Neuronal stem cell (in vitro differentiated cells): ENCODE data around the gene MAVS.
"Not testable (repeated sequence)": the region's sequence is repeated elsewhere in the genome, so short reads cannot be mapped to it uniquely, and the experiment has no call there.

Experiments
- DNase-seq: peaks from one replicate; pipeline ENCODE4 v3.0.0-alpha.2; 2013; ENCODE audit warnings: low spot score
- H2AFZ ChIP-seq: one replicate; pipeline ENCODE4 v1.6.1; 2013; ENCODE audit warnings: mild to moderate bottlenecking, low read length, inconsistent platforms
- H2AK5ac ChIP-seq: 2 replicates; pipeline ENCODE4 v1.6.1; 2013; ENCODE audit warnings: low read depth, mild to moderate bottlenecking, inconsistent platforms, low read length, moderate library complexity, mixed read lengths
- H2BK120ac ChIP-seq: 2 replicates; pipeline ENCODE4 v1.6.1; 2013; ENCODE audit warnings: low read depth, mild to moderate bottlenecking, inconsistent platforms, low read length, moderate library complexity, mixed read lengths
- H2BK12ac ChIP-seq: one replicate; pipeline ENCODE4 v1.6.1; 2013; ENCODE audit warnings: low read length, inconsistent platforms
- H2BK15ac ChIP-seq: 2 replicates; pipeline ENCODE4 v1.6.1; 2013; ENCODE audit warnings: mild to moderate bottlenecking, low read length, inconsistent platforms, mixed read lengths
- H2BK5ac ChIP-seq: one replicate; pipeline ENCODE4 v1.6.1; 2013; ENCODE audit warnings: inconsistent platforms, mild to moderate bottlenecking, low read length, moderate library complexity
- H3K14ac ChIP-seq: one replicate; pipeline ENCODE4 v1.6.1; 2013; ENCODE audit warnings: low read length, inconsistent platforms
- H3K18ac ChIP-seq: 2 replicates; pipeline ENCODE4 v1.6.1; 2013; ENCODE audit warnings: low read length, inconsistent platforms
- H3K23ac ChIP-seq: 2 replicates; pipeline ENCODE4 v1.6.1; 2013; ENCODE audit warnings: low read depth, mild to moderate bottlenecking, mixed read lengths, low read length, inconsistent platforms; ENCODE audit not compliant: poor library complexity
- H3K27ac ChIP-seq: replicated peaks from 3 replicates; pipeline ENCODE4 v1.5.1; 2013; ENCODE audit warnings: low read length, inconsistent platforms
- H3K27me3 ChIP-seq, 3 experiments: 2 replicates each; pipeline ENCODE4 v1.6.1; 2013; ENCODE audit warnings: low read length in 3 of 3, mild to moderate bottlenecking in 2 of 3, inconsistent platforms in 1 of 3, low read depth in 1 of 3, mixed read lengths in 1 of 3, moderate library complexity in 1 of 3; ENCODE audit not compliant: control insufficient read depth in 3 of 3, insufficient read depth in 3 of 3
- H3K36me3 ChIP-seq, 2 donors: replicated peaks in 1 of 2; 2 replicates each; pipeline ENCODE4 v1.6.1; 2013; ENCODE audit warnings: low read length in 2 of 2; ENCODE audit not compliant: control insufficient read depth in 2 of 2, insufficient read depth in 2 of 2
- H3K4ac ChIP-seq: 2 replicates; pipeline ENCODE4 v1.6.1; 2013; ENCODE audit warnings: inconsistent platforms, mild to moderate bottlenecking, low read length, moderate library complexity
- H3K4me1 ChIP-seq, 2 donors: 1 replicate in 1 of 2; 2 replicates in 1 of 2; pipeline ENCODE4 v1.6.1; 2013; ENCODE audit warnings: low read length in 2 of 2, low read depth in 1 of 2; ENCODE audit not compliant: control insufficient read depth in 2 of 2, insufficient read depth in 1 of 2
- H3K4me2 ChIP-seq: one replicate; pipeline ENCODE4 v1.6.1; 2013; ENCODE audit warnings: mild to moderate bottlenecking, low read length, inconsistent platforms; ENCODE audit not compliant: insufficient read depth, poor library complexity, severe bottlenecking
- H3K4me3 ChIP-seq, 2 donors: 2 replicates each; pipeline ENCODE4 v1.5.1; 2013; ENCODE audit warnings: low read length in 2 of 2, mild to moderate bottlenecking in 2 of 2, inconsistent platforms in 1 of 2, moderate library complexity in 1 of 2
- H3K79me1 ChIP-seq: one replicate; pipeline ENCODE4 v1.6.1; 2013; ENCODE audit warnings: low read depth, mild to moderate bottlenecking, inconsistent platforms, low read length, moderate library complexity
- H3K9ac ChIP-seq: one replicate; pipeline ENCODE4 v1.6.1; 2013; ENCODE audit warnings: mild to moderate bottlenecking, low read depth, low read length, inconsistent platforms; ENCODE audit not compliant: poor library complexity
- H3K9me3 ChIP-seq, 2 donors: replicated peaks in 1 of 2; 2 replicates each; pipeline versions ENCODE3 to v1.6.1; 2013; ENCODE audit warnings: low read length in 2 of 2, mild to moderate bottlenecking in 2 of 2, inconsistent platforms in 1 of 2, low read depth in 1 of 2, mixed read lengths in 1 of 2, moderate library complexity in 1 of 2; ENCODE audit not compliant: control insufficient read depth in 2 of 2, insufficient read depth in 1 of 2
- H4K8ac ChIP-seq: one replicate; pipeline ENCODE4 v1.6.1; 2013; ENCODE audit warnings: low read depth, mild to moderate bottlenecking, inconsistent platforms, low read length, moderate library complexity
- H4K91ac ChIP-seq: one replicate; pipeline ENCODE4 v1.6.1; 2013; ENCODE audit warnings: low read length, low read depth, mild to moderate bottlenecking, inconsistent platforms; ENCODE audit not compliant: poor library complexity
- WGBS, 2 donors: extraction: QIAGEN DNeasy Blood & Tissue Kit; methylation state at CpG; one replicate each; pipeline ENCODE4 v1.1.7; 2013; ENCODE audit warnings: missing lambda C conversion rate in 2 of 2, mixed read lengths in 1 of 2; ENCODE audit not compliant: insufficient read length in 2 of 2, insufficient replicate concordance in 1 of 2; ENCODE audit errors: extremely low coverage in 2 of 2; 5-methylcytosine and 5-hydroxymethylcytosine counted together

Gene MAVS

DNA sequence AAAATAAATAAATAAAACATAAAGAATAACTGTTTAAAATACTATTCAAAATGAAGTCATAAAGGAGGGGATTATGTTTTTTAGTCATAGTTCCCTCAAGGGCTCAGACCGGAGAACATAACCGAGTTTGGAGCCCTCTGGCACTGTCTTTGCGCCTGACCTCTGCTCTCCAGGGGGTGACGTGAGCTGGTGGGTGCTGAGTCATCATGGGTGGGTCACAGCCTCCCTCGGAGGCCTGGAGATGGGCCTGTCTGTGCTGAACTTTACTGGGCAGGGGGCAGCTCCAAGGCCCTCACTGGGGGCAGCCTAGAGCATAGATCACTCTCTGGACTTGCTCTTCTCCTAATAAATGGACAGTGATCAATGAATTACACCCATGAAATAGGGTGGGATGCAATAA is 3.1 kb upstream of the MAVS start:
- Histone ChIP-seq H3K79me1 (peaks cover 11% of the 10 kb centered on the region), H2BK15ac (no peak overlapping the region), H3K27ac (no peak overlapping the region), H3K4me2 (no peak overlapping the region), H4K91ac (no peak overlapping the region), H2BK12ac (no peak overlapping the region), H3K4me1 (peaks cover 5 to 8% of the 10 kb centered on the region in 2 donors), H3K14ac (no peak overlapping the region), H3K18ac (no peak overlapping the region), H2BK120ac (no peak overlapping the region), H2BK5ac (peak overlapping the region; percentile 39), H3K4ac (no peak overlapping the region), H3K9me3 (peaks cover 0 to 2% of the 10 kb centered on the region in 2 donors), H3K27me3 (no peaks in the 10 kb centered on the region), H3K4me3 (no peak overlapping the region), H2AK5ac (no peak overlapping the region), H2AFZ (no peak overlapping the region), H3K9ac (no peak overlapping the region), H3K23ac (no peak overlapping the region), H4K8ac (no peak overlapping the region), H3K36me3 (no peaks in the 10 kb centered on the region)
- no CpG with 5 or more reads among the region's 5 CpGs for WGBS, 2 donors
- DNase-seq, result no peak

GRCh38 chr20:3843990-3844619 is 2.5 kb upstream of the MAVS start:
- DNase-seq, H2AK5ac ChIP-seq, H2BK5ac ChIP-seq, H3K14ac ChIP-seq, H3K9ac ChIP-seq, H4K91ac ChIP-seq, H2BK120ac ChIP-seq, H2AFZ ChIP-seq, H3K9me3 ChIP-seq, H3K4me2 ChIP-seq, H3K18ac ChIP-seq, H2BK15ac ChIP-seq, H3K27ac ChIP-seq, H3K36me3 ChIP-seq, H3K4me1 ChIP-seq, H4K8ac ChIP-seq, H3K4me3 ChIP-seq, H3K23ac ChIP-seq, H3K27me3 ChIP-seq, H3K4ac ChIP-seq, H2BK12ac ChIP-seq: not testable (repeated sequence)
- WGBS, 2 donors, result no CpG with 5 or more reads among the region's 9 CpGs
- H3K79me1 ChIP-seq, result peaks cover 11% of the 10 kb centered on the region

DNA sequence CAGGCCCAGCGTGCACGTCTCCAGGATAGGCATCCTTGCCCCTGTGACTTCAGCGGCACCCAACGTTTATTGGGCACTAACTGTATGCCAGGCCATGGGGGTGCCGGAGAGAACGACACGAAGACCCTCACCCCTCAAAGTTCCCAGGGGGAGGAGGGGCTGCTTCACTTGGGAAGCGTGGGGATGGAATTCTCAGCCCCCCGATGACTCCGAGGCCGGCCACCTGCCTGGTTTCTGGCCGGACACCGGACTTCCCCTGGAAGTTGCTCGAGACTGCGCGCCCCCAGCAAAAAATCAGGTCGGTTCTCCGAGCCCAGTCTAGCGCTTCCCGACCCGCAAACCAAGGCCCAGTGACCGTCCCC is 275 bp upstream of the MAVS start:
- H3K79me1 ChIP-seq, result peaks cover 13% of the 10 kb centered on the region
- peak overlapping the region; percentile 95 to 98 for H3K4me3 ChIP-seq
- H3K27ac ChIP-seq, result no peak overlapping the region

DNA sequence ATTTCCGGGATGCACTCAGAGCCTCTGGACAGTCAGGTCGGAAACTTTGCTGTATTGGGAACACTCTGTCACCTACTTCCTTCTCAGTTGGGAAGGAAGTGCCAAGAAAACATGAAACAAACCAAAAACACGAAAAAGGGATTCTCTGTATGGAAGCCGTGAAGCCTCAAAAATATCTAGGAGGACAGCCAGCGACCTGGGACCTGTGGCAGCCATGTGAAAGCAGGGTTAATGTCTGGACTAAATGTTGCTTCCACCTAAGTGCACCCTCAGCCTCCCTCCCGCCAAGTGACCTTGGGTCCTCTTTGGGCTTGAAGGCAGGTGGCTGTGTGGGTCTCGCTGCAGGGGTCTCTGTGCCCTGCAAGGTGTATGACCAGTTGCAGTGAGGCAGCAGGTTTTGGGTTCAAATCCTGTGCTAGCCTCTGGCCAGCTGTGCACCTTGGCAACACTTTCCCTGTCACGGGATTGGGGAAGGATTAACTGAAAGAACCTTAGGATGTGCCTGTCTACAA is 851 bp downstream of the MAVS start:
- Histone ChIP-seq H2BK12ac (no peak overlapping the region), H3K27me3 (no peaks in the 10 kb centered on the region), H3K14ac (peak overlapping the region; percentile 44), H2BK120ac (no peak overlapping the region), H3K4me3 (peak overlapping the region; percentile 95 to 98), H3K4ac (no peak overlapping the region), H2AK5ac (peak overlapping the region; percentile 7), H3K9me3 (peaks cover 0 to 4% of the 10 kb centered on the region in 2 donors), H3K18ac (peak overlapping the region; percentile 95), H3K9ac (peak overlapping the region; percentile 96), H2AFZ (peak overlapping the region; percentile 98), H4K91ac (peak overlapping the region; percentile 12), H2BK5ac (peak overlapping the region; percentile 90), H3K27ac (no peak overlapping the region), H3K4me2 (peak overlapping the region; percentile 78), H4K8ac (no peak overlapping the region), H3K79me1 (peaks cover 13% of the 10 kb centered on the region), H3K4me1 (peaks cover 5 to 8% of the 10 kb centered on the region in 2 donors), H3K23ac (peak overlapping the region; percentile 90), H3K36me3 (peaks cover 2 to 3% of the 10 kb centered on the region in 2 donors), H2BK15ac (no peak overlapping the region)
- no peak for DNase-seq
- WGBS, 2 donors, result no CpG with 5 or more reads among the region's 8 CpGs

More for the DNA sequence above, 275 bp upstream of the MAVS start:
- Histone ChIP-seq H3K4me1 (peaks cover 5 to 8% of the 10 kb centered on the region in 2 donors), H3K4me2 (peak overlapping the region; percentile 78), H3K18ac (peak overlapping the region; percentile 97), H3K9me3 (peaks cover 0 to 4% of the 10 kb centered on the region in 2 donors), H3K14ac (peak overlapping the region; percentile 94), H3K23ac (peak overlapping the region; percentile 73), H3K9ac (peak overlapping the region; percentile 97), H3K27me3 (no peaks in the 10 kb centered on the region), H2BK5ac (no peak overlapping the region), H2BK12ac (no peak overlapping the region), H2BK120ac (peak overlapping the region; percentile 41), H2AK5ac (peak overlapping the region; percentile 97), H4K8ac (peak overlapping the region; percentile 82), H3K4ac (peak overlapping the region; percentile 98), H3K36me3 (peaks cover 0 to 3% of the 10 kb centered on the region in 2 donors), H4K91ac (no peak overlapping the region), H2AFZ (peak overlapping the region; percentile 98), H2BK15ac (peak overlapping the region; percentile 89)
- no CpG with 5 or more reads among the region's 22 CpGs for WGBS, 2 donors
- no peak for DNase-seq
